GM20000 (cell line): ENCODE results near the gene ZNF627.
"Not testable (repeated sequence)": the region's sequence is repeated elsewhere in the genome, so short reads cannot be mapped to it uniquely, and the experiment has no call there.

Experiments
- DNase-seq: peaks from one replicate; pipeline ENCODE4 v3.0.0; 2012; ENCODE audit warnings: low spot score
- CTCF ChIP-seq: IDR thresholded peaks from 2 replicates; pipeline ENCODE4 v1.5.1; 2012; ENCODE audit warnings: mild to moderate bottlenecking, control low read depth; ENCODE audit errors: extremely low read depth, missing control alignments

The ZNF627 gene

GRCh38 chr19:11598103-11598483, 810 bp downstream of the ZNF627 start:
- no peak for TF ChIP-seq CTCF
- DNase-seq = no peak

GRCh38 chr19:11598746-11599145, 1.5 kb downstream of the ZNF627 start:
- no peak for TF ChIP-seq CTCF

GRCh38 chr19:11599704-11600103, 2.4 kb downstream of the ZNF627 start:
- DNase-seq = not testable (repeated sequence)

More at GRCh38 chr19:11598746-11599145, 1.5 kb downstream of the ZNF627 start:
- DNase-seq = no peak

GRCh38 chr19:11606484-11606883, 9.2 kb downstream of the ZNF627 start:
- no peak for DNase-seq
- no peak for TF ChIP-seq CTCF

- no peak for DNase-seq
- TF ChIP-seq CTCF = no peak
Measured at GRCh38 chr19:11611730-11612129, 14.4 kb downstream of the ZNF627 start.

GRCh38 chr19:11612816-11613511, 15.7 kb downstream of the ZNF627 start:
- no peak for TF ChIP-seq CTCF
- no peak for DNase-seq

- TF ChIP-seq CTCF = no peak
- DNase-seq = no peak
Measured at GRCh38 chr19:11617180-11618062, 20.1 kb downstream of the ZNF627 start.
